Kidney tubule cell (primary cell): ENCODE measurements around the gene ECPAS.
"Not testable (repeated sequence)": the region's sequence is repeated elsewhere in the genome, so short reads cannot be mapped to it uniquely, and the experiment has no call there.

ENCODE experiments used
- DNase-seq: peaks from one replicate; pipeline ENCODE4 v3.0.0-alpha.2; 2018; ENCODE audit warnings: low spot score

Gene ECPAS

GRCh38 chr9:111483858-111484571, at the start of gene ECPAS:
ECPAS (minus strand) TSS chr9:111484383; CDS start chr9:111472918, 11,465 bp downstream.
- peak; percentile 87 for DNase-seq

DNA sequence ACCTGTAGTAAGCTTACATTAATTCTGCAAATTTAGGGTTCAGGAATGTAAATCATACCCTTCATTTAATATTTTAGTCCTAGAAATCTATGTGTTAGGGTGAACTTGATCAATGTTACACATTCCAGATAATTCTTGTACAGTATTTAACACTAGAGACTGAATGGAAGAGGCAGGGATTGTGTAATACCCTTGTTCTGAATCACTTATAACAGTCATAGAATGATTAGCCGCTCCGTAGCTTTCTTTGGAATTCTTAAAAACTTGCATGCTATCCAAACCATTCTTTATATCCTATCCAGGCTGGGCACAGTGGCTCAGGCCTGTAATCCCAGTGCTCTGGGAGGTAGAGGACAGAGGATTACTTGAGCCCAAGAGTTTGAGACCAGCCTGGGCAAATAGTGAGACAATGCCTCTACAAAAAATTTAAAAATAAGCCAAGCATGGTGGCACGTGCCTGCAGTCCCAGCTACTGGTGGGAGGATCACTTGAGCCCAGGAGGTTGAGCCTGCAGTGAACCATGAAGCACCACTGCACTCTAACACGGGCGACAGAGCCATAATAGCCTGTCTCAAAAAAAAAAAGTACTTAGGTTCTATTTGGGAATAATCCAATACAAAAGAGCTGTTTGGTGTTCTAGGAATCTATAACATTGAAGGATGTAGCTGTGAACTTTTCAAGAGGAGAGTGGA, 49.1 kb upstream of the ECPAS start:
- DNase-seq = peak; percentile 44

DNA sequence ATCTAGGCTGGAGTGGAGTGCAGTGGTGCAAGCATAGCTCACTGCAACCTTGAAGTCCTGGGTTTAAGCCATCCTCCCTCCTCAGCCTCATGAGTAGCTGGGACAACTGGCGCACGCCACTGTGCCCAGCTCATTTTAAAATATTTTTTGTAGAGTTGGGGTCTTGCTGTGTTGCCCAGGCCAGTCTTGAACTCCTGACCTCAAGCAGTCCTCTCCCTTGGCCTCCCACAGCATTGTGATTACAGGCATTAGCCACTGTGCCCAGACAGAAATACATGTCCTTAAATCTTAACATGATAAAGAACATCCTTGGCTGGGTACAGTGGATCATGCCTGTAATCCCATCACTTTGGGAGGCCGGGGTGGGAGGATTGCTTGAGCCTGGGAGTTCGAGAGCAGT, 47.5 kb upstream of the ECPAS start:
- no peak for DNase-seq

DNA sequence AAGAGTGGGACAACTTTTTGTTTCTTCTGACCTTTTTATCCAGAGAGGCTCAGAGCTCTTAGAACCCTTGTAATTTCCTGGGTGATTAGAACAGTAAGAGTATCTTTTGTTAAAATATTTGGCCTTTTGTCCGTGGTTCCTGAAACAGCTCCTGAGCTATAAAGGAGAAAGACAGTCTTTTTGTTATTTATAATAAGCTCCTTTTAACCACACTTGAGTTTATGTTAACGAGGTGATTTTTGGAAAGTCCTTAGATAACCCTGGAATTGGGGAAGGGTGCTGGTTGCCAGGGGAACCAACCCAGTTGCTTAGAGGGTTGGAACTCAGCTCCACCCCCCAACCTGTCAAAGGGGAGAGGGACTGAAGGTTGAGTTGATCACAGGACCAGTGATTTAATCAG, 45.6 kb upstream of the ECPAS start:
- DNase-seq = no peak

- peak; percentile 21 for DNase-seq
Measured at GRCh38 chr9:111527347-111527746, 43.2 kb upstream of the ECPAS start.

DNA sequence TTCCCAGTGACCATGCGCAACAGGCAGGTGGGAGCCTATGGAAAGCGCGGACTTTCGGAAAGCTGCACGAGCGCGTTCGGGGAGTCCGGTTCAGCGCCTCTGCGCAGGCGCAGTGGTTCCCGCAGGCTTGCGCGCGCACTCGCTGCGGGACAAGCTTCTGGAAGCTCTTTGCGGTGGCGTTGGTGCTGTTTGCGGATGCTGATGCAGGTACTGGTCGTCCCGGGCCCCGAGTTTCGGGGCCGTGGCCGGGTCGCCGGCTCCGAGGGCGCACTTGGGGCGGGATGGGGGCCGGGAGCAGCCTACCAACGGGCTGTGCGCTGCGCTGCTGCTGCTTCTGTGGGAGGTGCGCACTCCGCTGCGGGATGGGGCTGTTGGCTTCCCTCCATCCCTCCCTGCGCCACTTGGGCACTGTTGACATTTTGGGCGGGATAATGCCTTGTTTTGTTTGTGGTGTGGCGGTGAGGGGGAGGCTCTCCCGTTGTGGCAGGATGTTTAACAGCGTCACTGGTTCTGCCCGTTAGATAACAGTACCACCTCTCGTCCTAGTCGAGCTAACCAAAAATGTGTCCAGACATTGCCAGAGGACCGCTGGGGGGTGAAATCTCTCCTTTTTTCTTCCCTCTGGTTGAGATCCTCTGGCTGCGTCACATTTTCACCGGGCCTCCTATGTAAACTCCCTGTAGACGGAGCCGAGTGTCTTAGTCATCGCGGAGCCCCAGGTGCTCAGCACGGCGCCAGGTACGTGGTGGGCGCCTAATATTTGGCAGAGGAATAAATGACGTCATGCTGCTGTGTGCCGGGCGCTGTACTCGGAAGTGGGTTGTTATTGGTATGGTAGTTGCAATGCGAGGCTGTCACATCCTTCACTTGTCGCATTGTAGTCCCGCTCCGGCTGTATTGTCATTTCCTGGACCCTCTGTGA, 41.1 kb upstream of the ECPAS start, which contains the start of gene ZNF483:
Gene ZNF483 (plus strand): TSS at position 124 of the 922 bp plus-strand sequence. CDS start 2,217 bp downstream, outside the sequence.
- peak; percentile 83 for DNase-seq

- DNase-seq = no peak
Measured at GRCh38 chr9:111524731-111525055, 40.5 kb upstream of the ECPAS start.

DNA sequence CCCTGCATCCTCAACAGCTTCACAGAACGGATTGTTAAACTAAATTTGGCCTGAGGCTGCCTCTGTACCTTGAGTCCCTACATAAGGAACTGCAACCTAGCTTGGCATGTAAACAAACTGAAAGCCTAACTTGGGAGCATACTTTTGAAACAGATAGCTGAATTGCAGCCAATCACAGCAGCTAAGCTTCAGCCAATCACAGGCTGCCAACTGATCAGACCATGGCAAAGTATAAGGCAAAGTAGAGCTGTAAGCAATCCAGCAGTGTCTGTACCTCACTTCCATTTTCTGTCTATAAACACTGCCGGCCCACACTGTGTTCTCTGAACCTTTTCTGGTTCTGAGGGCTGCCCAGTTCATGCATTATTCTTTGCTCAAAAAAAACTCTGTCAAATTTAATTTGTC, 31.9 kb upstream of the ECPAS start:
- no peak for DNase-seq

DNA sequence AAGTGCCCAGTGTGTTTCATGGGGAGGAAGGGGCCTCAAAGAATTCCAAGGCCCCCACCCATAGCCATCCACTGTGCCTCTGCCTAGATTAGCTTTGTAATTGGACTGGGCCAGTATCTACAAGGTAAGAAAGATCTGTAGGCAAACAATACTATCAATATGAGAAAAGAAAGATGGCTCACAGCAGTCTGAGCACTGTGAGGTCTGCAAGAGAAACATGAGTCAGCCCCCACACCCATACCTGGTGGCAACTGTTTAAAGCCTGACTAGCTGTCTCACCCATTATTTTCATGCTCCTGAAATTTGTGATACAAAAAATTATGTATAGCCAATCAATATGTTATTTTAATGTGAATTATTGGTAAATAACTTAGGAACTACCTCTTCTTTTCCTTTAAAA, 30.8 kb upstream of the ECPAS start:
- no peak for DNase-seq

DNA sequence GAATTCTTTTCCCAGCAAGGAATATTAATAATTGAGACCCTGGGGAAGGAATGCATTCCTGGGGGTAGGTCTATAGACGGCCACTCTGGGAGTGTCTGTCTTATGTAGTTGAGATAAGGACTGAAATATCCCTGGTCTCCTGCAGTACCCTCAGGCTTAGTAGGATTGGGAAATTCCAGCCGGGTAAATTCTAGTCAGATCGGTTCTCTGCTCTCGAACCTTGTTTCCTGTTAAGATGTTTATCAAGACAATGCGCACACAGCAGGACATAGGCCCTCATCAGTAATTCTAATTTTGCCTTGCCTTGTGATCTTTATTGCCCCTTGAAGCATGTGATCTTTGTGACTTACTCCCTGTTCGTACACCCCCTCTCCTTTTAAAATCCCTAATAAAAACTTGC, 27.4 kb upstream of the ECPAS start:
- DNase-seq = not testable (repeated sequence)

DNA sequence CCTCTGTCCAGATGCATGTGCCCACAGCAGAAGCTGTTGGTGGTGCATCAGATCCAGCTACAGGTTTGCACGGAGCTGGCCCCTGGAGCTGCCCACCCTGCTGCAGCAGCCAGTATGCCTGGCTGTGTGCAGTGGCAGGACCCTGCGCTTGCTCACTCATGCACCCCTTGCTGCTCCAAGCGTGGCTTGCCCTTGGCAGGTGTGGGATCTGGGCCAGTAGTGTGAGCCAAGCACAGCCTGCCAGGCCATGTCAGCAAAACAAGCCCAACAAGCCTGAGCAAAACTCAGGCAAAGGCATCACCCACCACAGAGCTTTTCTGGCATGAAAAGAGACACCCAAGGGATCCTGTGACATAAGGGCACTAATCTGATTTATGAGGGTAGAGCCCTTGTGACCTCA, 18.3 kb upstream of the ECPAS start:
- DNase-seq = no peak

GRCh38 chr9:111501648-111502047, 17.5 kb upstream of the ECPAS start:
- no peak for DNase-seq

- no peak for DNase-seq
Measured at GRCh38 chr9:111501005-111501562, 16.9 kb upstream of the ECPAS start.

DNA sequence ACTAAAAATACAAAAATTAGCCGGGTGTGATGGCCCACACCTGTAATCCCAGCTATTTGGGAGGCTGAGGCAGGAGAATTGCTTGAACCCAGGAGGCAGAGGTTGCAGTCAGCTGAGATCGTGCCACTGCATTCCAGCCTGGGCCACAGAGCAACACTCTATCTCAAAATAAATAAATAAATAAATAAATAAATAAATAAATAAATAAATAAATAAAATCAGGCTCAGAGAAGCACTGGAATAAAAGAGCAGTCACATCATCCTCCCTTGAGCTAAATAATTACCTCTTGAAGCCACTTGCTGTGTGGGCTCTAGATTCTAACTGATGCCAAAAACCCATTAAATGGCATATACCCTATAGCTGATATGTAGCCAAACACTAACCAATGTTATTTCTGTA, 13.0 kb upstream of the ECPAS start:
- DNase-seq = not testable (repeated sequence)

DNA sequence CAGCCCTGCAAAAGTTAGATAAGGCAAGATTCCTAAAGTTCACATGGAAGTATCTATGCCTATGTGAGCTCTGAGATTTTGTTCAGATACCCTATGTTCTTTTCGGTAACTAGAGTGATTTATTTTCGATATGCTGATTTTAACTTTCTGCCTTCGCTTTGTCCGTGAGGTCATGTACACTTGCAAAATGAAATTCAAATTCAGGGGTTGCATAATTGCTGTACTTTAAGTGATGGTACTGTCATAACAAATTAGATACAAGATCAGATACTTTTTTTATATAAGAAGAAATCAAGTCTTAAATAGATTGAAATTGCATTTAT, 350 bp upstream of the ECPAS start:
- DNase-seq = no peak

GRCh38 chr9:111483439-111483857, 735 bp downstream of the ECPAS start:
- no peak for DNase-seq

GRCh38 chr9:111482694-111483438, 1.3 kb downstream of the ECPAS start:
- DNase-seq = peak; percentile 60

DNA sequence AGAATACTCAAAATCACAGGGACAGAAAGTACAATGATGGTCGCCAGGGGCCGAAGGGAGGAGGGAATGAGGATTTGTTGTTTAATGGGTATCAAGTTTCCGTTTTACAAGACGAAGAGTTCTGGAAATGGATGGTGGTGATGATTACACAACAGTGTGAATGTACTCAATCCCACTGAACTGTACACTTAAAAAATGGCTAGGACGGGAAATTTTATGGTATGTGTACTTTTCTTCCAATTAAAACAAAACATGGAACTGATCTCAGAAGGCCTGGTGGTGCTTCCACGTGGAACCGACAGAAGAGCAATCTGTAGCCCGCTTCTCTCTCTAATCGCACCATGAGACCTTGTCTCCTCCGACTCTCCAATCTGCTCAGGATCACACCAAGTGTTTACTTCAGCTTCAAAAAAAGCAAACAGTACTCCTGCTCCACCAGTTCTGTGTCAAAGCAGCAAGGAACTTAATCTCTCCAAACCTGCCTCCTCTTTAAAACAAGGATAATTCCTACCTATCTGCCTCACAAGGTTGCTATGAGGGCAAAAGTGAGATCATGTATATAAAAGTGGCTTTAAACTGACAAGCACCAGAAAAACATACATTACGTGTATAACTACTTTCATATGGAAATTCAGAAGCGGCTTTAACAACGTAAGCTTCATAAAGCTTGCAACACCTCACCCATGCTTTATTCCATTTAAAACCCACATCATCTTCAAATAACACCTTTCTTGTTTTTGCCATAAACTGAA, 2.1 kb downstream of the ECPAS start:
- peak; percentile 18 for DNase-seq

DNA sequence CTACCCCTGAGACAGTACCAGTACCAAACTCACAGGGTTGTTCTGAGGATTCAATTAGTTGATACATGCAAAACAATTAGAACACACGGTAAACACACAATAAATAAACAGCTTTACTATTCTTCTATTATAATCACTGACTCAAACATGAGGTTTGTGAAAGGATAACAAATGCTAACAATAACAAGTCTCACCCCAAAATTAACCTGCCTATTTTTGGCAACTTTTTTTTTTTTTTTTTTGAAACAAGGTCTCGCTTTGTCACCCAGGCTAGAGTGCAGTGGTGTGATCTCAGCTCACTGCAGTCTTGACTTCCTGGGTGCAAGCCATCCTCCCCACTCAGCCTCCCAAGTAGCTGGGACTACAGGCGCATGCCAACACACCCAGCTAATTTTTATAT, 6.5 kb downstream of the ECPAS start:
- no peak for DNase-seq

DNA sequence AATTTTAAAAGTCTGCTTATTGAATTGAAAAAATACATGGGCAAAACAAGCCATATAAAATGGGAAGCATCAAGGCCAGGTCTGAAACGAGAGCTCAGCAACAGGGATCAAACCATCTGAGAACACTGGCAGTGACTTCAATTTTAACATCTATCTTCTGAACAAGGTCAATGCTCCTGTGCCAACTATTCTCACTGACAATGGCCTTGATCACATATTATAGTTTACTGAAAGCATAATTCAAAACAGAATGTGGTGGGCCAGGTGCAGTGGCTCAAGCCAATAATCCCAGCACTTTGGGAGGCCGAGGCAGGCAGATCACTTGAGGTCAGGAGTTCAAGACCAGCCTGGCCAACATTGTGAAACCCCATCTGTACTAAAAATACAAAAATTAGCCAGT, 9.0 kb downstream of the ECPAS start:
- no peak for DNase-seq

- no peak for DNase-seq
Measured at GRCh38 chr9:111474385-111474784, 9.8 kb downstream of the ECPAS start.
